ENCODE data around the gene MAL. TPM values are rescaled to one million over a fixed set of nuclear protein-coding genes. Genes with fewer than 3 reads are reported as not detected.

Gene MAL
- total RNA-seq, 1 experiment from 2014 or later: not detected

DNA sequence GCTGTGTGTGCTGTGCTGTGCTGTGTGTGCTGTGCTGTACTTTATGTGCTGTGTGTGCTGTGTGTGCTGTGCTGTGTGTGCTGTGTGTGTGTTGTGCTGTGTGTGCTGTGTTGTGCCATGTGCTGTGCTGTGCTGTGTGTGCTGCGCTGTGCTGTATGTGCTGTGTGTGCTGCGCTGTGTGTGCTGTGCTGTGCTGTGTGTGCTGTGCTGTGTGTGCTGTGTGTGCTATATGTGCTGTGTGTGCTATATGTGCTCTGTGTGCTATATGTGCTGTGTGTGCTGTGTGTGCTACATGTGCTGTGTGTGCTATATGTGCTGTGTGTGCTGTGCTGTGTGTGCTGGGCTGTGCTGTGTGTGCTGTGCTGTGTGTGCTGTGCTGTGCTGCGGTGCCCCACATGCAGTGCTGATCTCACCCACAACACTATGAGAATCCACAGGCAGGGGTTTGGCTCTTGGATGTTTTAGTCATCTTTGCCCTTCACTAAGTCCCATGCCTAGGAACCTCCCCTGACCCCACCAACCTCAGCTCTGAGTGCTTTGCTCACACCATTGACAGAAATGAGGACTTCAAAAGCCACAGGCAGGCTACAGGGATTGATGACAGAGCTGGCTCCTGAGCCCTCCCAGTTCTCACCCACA lies 30.5 kb upstream of the MAL start:
- H3K27ac Mint-ChIP-seq (ENCODE audit: unreplicated experiment): no peak overlapping the region
- POLR2A ChIA-PET: no interaction called here
- no peaks in the 10 kb centered on the region for H3K9me3 Mint-ChIP-seq (ENCODE audit: unreplicated experiment)
- TF ChIP-seq, protein P1, sequence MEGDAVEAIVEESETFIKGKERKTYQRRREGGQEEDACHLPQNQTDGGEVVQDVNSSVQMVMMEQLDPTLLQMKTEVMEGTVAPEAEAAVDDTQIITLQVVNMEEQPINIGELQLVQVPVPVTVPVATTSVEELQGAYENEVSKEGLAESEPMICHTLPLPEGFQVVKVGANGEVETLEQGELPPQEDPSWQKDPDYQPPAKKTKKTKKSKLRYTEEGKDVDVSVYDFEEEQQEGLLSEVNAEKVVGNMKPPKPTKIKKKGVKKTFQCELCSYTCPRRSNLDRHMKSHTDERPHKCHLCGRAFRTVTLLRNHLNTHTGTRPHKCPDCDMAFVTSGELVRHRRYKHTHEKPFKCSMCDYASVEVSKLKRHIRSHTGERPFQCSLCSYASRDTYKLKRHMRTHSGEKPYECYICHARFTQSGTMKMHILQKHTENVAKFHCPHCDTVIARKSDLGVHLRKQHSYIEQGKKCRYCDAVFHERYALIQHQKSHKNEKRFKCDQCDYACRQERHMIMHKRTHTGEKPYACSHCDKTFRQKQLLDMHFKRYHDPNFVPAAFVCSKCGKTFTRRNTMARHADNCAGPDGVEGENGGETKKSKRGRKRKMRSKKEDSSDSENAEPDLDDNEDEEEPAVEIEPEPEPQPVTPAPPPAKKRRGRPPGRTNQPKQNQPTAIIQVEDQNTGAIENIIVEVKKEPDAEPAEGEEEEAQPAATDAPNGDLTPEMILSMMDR (IDR thresholded peaks at IDR 0.05; ENCODE audit: insufficient read depth in 1 of 2, low read depth in 1 of 2, low read length in 1 of 2, severe bottlenecking in 1 of 2, unreplicated experiment in 1 of 2): no peak
- no peaks in the 10 kb centered on the region for H3K36me3 ChIP-seq (ENCODE audit: control insufficient read depth, insufficient read depth, low read length)
- no TSS peak for BruUV-seq (replicated peaks)
- no peaks in the 10 kb centered on the region for H3K36me3 Mint-ChIP-seq (ENCODE audit: insufficient read depth, unreplicated experiment)
- no peaks in the 10 kb centered on the region; the same call in 1 of the 2 replicates for H3K27me3 ChIP-seq (replicated peaks; ENCODE audit: control insufficient read depth, insufficient read depth, low read length)
- H3K4me1 ChIP-seq: no peaks in the 10 kb centered on the region
- CTCF ChIA-PET: interaction anchor here (1.1 kb wide), 1 partner anchor 9 kb away, joined by 3 read pairs; no protein-coding TSS in a partner anchor
- no peaks in the 10 kb centered on the region for H3K4me1 Mint-ChIP-seq (ENCODE audit: low read depth, unreplicated experiment)
- H3K4me3 Mint-ChIP-seq (ENCODE audit: unreplicated experiment): no peak overlapping the region
- intact Hi-C loops (cut with micrococcal nuclease; ENCODE audit: unreplicated experiment): no loop called here
- peaks cover 22% of the 10 kb centered on the region for H3K27me3 Mint-ChIP-seq (ENCODE audit: insufficient read depth, unreplicated experiment)
- no peaks in the 10 kb centered on the region for H3K9me3 ChIP-seq
- H3K4me3 ChIP-seq (ENCODE audit: low read depth, low read length): no peak overlapping the region
- peak in 1 of 2 experiments; percentile 5 for DNase-seq

DNA sequence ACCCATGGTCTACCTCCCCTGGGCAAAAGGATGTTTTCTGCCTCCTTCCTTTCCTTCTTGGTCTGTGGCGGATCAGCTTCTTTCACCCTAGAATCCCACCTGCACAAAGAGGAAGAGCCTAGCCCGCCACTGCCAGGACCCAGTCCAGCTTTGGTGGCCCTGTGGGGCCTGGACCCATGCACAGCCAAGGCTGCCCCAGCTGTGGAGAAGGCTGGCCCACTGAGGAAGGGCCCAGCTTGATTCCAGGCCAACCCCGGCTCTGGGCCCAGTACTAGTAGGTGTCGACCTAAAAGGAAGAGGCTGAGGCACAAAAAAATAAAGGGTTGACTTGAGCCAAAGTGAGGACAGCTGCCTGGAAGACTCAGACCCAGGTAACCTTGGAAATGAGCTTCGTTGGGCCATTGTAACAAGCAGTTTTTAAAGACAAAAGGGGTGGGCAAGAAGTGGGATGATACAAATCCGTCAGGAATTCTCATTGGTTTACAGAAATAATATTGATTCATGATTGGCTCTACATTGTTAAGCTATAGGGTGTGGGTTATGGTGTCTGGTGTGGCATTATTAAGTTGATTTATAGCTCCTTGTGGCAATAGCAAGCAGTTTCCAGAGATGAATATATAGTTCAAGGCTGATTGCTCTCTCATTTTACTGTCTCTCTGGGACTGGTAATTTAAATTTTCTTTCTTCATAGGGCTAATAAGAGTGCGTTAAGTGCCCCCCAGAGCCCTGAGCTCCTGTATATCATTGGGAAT lies 29.8 kb upstream of the MAL start:
- H3K9me3 Mint-ChIP-seq (ENCODE audit: unreplicated experiment): no peaks in the 10 kb centered on the region
- no peaks in the 10 kb centered on the region for H3K36me3 Mint-ChIP-seq (ENCODE audit: insufficient read depth, unreplicated experiment)
- H3K4me3 Mint-ChIP-seq (ENCODE audit: unreplicated experiment): no peak overlapping the region
- intact Hi-C loops (cut with micrococcal nuclease; ENCODE audit: unreplicated experiment): no loop called here
- H3K4me3 ChIP-seq (ENCODE audit: low read depth, low read length): no peak overlapping the region
- no peaks in the 10 kb centered on the region for H3K36me3 ChIP-seq (ENCODE audit: control insufficient read depth, insufficient read depth, low read length)
- POLR2A ChIA-PET: no interaction called here
- H3K27ac Mint-ChIP-seq (ENCODE audit: unreplicated experiment): no peak overlapping the region
- H3K27me3 ChIP-seq (replicated peaks; ENCODE audit: control insufficient read depth, insufficient read depth, low read length): no peaks in the 10 kb centered on the region; the same call in 1 of the 2 replicates
- H3K4me1 Mint-ChIP-seq (ENCODE audit: low read depth, unreplicated experiment): no peaks in the 10 kb centered on the region
- DNase-seq: peak in 1 of 2 experiments; percentile 2
- H3K27me3 Mint-ChIP-seq (ENCODE audit: insufficient read depth, unreplicated experiment): peaks cover 21% of the 10 kb centered on the region
- H3K9me3 ChIP-seq: no peaks in the 10 kb centered on the region
- CTCF ChIA-PET: interaction anchor here (1.1 kb wide), 1 partner anchor 9 kb away, joined by 3 read pairs; no protein-coding TSS in a partner anchor
- H3K4me1 ChIP-seq: no peaks in the 10 kb centered on the region
- BruUV-seq (replicated peaks): no TSS peak
- TF ChIP-seq, protein P1 (IDR thresholded peaks at IDR 0.05; ENCODE audit: insufficient read depth in 1 of 2, low read depth in 1 of 2, low read length in 1 of 2, severe bottlenecking in 1 of 2, unreplicated experiment in 1 of 2): no peak

DNA sequence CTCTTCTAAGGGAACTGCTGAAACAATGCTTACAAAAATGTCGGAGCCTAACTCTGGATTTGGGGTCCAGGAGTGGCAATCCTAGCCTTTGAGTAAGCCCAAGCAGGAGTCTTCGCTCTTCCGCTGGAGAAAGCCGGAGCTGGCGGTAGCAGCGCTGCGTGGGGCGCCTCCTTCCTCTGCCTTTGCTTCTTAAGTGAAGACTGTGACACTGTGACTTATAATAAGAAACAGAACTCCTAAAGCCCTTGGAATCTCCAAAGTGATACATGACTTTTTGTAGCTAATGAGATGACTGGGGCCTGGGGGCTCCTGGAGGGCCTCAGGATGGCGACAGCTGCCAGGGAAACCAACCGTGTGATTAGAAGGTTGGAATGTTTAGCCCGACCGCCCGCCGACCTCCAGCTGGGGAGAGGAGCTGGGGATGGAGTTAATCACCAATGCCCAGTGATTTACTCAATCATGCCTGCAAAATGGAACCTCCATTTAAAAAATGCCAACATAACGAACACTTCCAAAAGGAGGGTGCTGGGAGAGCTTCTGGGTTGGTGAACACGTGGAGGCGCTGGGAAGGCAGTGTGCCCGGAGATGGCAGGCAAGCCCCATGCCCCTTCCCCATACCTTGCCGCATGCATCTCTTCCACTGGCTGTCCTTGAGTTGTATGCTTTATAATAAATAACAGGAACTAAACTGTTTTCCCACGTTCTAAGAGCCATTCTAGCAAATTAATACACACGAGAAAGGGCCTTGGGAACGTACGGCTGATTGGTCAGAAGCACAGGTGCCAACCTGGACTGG lies 29.0 kb upstream of the MAL start:
- TF ChIP-seq, protein P1 (IDR thresholded peaks at IDR 0.05; ENCODE audit: insufficient read depth in 1 of 2, low read depth in 1 of 2, low read length in 1 of 2, severe bottlenecking in 1 of 2, unreplicated experiment in 1 of 2): no peak
- Histone ChIP-seq H3K36me3 (ENCODE audit: control insufficient read depth, insufficient read depth, low read length) (no peaks in the 10 kb centered on the region), H3K27me3 (replicated peaks; ENCODE audit: control insufficient read depth, insufficient read depth, low read length) (no peaks in the 10 kb centered on the region; the same call in 1 of the 2 replicates), H3K9me3 (no peaks in the 10 kb centered on the region), H3K4me1 (no peaks in the 10 kb centered on the region), H3K4me3 (ENCODE audit: low read depth, low read length) (no peak overlapping the region)
- ChIA-PET CTCF (interaction anchor here (1.1 kb wide), 1 partner anchor 10 kb away, joined by 3 read pairs; no protein-coding TSS in a partner anchor), POLR2A (no interaction called here)
- H3K27ac Mint-ChIP-seq (ENCODE audit: unreplicated experiment): no peak overlapping the region
- H3K36me3 Mint-ChIP-seq (ENCODE audit: insufficient read depth, unreplicated experiment): no peaks in the 10 kb centered on the region
- intact Hi-C loops (cut with micrococcal nuclease; ENCODE audit: unreplicated experiment): no loop called here
- H3K27me3 Mint-ChIP-seq (ENCODE audit: insufficient read depth, unreplicated experiment): peaks cover 22% of the 10 kb centered on the region
- DNase-seq: peak in 1 of 2 experiments; percentile 6
- no peak overlapping the region for H3K4me3 Mint-ChIP-seq (ENCODE audit: unreplicated experiment)
- BruUV-seq (replicated peaks): no TSS peak
- no peaks in the 10 kb centered on the region for H3K4me1 Mint-ChIP-seq (ENCODE audit: low read depth, unreplicated experiment)
- no peaks in the 10 kb centered on the region for H3K9me3 Mint-ChIP-seq (ENCODE audit: unreplicated experiment)

All from Caco-2 (cell line).